GM21717 (cell line): Measurements from ENCODE around the gene ARHGDIG.

Source experiments
- ATAC-seq: cut with Tn5 transposase; IDR thresholded peaks from one replicate; pipeline ENCODE4 v1.9.1; 2021; ENCODE audit warnings: mild to moderate bottlenecking, moderate library complexity; ENCODE audit not compliant: unreplicated experiment

The ARHGDIG gene

DNA sequence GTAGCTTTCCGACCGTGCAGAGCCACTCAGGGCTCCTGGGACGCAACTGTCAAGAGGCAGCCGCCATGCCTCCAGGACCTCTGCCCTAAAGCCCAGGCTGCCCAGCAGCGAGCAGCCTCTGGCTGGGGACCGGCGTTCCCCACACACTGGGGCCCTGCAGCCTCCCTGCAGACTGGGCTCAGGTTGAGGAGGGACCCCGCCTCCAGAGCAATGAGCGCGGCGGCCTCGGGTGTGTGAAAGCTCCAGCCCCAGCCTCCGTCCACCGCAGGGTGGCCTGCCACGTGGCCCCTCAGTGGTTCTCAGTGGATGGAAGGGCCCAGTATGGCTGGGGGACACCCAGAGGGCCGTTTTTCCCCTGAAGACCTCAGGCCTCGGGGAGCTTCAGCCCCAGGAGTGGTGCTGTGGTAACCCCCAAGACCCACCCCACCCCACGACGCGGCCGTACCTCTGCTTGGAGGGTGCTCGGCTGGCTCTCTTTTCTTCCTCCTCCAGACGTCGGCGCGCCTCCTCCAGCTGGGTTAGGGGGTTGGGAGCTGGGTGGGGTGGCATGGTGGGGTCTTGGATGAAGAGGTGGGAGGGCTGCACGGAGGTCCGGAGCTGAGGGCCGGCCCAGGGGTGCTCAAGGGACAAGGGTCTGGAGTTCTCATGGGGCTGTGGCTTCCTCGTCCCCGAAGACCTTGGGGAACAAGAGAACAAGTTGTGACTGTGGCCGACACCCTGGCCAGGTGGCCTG lies 12.8 kb downstream of the ARHGDIG start:
- no peak for ATAC-seq

DNA sequence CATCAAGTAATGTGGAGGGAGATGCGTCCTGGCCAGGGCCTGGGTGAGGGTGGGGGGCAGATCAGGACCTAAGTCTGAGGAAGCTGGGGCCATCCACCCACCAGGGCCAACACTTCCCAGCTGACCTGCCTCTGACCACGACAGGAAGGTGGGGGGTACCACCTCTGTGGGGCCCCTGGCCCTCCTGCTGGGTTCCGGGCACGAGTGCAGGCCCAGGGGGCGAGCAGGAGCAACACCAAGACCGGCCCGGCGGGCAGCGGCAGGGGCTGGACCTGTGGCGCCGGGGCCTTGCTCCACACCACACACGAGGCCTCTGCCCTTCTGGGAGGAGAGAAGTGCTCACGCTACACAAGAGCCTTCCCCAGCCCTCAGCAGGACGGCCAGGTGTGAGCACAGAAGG lies 15.9 kb downstream of the ARHGDIG start:
- ATAC-seq = no peak

DNA sequence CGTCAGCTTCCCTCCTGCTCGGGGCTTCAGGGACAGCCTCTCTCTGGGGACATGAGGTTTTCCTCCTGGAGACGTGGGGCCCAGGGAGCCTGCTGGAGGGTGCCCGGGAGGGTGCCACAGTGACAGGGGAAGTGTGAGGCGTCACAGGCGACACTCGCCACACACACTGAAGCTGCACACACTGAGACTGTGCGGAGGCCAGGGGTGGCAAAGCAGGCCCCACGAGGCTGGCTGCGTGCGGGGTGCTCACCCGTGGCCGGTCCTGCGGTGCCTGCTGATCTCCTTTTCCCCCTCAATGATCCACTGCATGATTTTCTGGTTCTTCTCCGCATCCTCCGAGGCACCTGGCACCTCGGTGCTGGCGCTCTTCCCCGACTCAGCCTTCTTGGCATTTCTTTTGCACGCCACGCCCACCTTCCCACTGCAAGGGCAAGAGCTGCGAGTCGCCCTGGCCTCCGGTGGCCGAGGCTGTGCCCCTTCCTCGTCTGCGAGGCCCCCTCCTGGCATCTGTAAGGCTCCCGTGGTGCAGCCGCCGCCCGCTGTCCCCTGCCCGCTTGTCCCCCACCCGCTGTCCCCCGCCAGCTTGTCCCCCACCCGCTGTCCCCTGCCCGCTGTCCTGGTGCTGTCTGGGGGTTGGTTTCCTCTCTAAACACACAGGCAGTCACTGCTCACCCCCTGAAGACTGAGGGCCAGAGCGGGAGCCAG lies 16.6 kb downstream of the ARHGDIG start:
- ATAC-seq = no peak

DNA sequence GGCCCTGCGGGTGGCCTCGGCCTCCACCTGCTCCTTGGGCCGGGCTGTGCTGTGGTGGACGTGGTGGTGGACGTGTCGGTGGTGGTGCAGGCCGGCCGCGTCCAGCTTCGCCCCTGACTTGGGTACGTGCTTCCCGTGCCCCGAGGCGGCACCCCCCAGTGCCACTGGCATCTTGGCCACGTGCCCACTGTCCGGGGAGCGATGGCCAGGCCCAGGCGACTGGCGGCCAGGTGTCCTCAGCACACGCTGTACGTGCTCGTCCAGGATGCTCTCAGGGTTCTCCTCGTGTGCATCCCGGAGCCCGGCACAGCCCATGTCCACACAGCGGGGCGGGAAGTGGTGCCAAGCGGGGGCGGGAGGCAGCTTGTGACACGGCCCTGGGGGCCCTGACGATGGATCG lies 17.4 kb downstream of the ARHGDIG start:
- no peak for ATAC-seq

DNA sequence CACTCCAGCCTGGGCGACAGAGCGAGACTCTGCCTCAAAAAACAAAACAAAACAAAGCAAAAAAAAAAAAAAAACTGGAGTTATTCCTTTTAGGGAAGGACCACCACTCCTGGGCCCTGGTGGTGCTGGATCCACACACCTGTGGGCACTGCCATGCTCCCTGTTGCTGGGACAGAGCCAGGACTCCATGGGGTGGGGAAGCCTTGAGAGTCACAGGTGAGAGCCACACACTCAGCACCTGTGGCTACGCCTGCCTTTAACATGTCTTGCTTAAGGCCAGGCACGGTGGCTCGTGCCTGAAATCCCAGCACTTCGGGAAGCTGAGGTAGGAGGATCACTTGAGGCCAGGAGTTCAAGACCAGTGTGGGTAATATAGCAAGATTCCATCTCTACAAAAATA lies 20.8 kb downstream of the ARHGDIG start:
- no peak for ATAC-seq

DNA sequence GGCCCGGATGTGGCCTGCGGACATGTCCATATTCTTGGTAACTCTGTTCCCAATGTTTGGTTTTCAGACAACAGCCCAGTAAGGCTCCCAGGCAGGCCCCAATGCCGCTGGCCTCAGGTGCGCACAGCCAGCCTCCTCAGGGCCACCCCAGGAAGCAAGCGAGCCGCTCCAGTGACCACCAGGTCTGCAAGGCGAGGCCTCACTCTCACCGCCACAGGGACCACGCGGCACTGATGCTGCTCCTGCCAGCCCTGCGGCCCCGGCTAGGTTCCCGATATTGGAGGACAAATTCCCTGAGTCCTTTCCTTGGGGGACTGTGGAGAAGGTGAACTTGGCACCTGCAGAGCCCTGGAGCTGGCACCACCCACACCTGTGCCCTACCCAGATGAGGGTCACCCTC lies 21.6 kb downstream of the ARHGDIG start:
- ATAC-seq = no peak

DNA sequence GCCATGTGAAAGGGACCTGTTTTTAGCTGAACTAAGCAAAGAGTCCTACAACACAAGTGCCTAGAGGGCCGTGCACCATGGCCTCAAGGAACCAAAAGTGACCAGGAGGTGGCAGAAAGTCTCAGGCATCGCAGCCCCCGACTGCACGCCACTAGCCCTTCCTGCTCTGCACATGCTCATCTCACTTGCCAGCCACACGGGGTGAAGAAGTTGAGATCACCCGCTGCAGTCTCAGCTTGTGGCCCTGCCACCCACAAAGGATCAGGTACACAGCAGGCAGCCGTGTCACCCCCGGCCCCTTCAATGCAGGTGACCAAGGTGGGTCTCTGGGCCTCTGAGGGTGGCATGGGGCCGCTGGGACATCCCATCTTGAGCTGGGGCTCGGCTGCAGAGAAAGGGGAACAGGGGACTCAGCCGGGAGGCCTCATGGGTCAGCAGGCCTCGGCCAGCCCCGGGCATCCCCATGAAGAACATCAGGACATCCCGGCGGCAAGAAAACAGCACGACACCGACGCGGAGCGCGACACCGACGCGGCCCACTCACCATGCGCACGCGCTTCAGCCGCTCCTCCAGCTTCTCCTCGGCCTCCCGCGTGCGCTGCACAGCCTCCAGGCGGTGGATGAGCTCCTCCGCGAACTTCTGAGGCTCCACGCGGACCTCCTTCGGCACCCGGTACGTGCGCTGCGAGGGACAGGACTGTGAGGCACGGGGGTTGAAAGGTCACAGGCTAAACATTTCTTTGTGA lies 23.5 kb downstream of the ARHGDIG start:
- ATAC-seq = no peak

DNA sequence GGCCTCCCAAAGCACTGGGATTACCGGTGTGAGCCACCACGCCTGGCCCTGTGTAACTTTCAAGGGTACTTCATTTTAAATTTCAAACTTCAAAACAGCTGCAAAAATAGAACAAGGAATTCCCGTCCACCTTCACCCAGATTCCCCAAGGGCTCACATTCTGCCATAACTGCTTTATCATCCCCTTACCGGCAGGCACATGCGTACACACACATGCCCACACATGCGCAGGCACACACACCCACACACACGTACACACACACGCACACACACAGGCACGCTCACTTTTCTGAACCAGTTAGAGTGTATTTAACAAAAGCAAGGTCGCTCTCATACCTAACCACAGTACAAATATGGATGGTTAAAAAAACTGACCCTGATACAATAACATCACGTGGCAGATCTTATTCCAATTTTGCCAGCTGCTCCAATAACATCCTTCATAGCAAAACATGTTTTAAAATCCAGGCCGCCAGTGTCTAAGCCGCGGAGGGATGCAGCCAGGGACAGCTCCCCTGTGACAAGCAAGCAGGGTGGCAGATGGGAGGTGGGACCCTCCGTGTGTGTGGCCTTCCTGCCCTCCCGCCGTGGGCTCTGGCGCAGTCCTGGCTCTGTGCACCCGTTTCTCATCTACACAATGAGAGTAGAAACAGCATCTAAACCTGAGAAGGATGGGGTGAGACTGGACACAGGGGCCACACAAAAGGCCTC lies 25.7 kb downstream of the ARHGDIG start:
- ATAC-seq = no peak

DNA sequence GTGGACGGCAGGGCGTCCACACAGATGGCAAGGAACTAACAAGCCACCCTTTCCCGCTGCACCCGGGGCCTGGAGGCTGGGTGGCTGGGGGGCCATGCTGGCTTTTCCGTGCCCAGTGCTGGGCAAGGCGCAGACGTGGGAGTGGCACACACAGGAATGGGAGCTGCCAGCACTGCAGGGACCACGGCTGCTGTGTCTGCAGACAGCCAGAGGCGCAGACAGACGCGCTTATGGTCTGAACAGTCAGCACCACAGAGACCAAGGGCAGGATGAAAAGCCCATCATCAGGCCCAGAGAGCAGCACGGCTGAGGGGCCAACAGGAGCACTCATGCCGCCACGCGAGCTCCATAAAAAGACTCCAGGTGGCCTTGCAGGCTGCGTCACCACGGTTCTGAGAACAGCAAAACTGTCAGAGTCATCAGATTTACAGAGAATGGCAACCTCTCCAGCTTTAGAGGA lies 26.6 kb downstream of the ARHGDIG start:
- no peak for ATAC-seq

DNA sequence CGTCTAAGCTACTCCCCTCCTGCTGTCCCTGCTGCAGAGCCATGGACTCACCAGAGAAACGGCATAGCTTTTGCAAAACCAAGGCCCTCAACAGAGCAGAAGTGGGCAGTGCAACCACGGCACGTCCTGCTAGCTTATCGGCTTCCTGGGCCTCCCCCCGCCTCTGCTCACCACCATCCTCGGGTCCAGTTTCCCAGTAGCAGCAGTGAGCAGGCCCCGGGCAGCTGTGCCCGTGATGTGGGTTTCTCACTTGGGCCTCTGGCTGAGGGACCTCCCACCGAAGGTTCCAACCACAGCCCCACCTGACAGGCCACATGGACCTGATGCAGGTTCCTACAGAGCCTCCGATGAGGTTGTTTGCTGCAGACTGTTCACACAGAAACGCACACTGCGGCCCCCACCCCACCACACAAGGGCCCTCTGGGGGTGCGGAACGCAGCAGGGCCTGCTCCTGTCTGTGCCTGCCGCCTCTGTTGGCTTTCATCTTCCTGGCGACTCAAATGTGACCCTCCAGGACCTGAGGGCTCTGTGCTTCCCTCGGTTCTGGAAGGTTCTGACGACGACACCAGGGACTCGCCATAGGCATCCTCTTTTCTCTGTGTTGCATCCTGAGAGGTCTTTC lies 27.4 kb downstream of the ARHGDIG start:
- ATAC-seq = no peak

DNA sequence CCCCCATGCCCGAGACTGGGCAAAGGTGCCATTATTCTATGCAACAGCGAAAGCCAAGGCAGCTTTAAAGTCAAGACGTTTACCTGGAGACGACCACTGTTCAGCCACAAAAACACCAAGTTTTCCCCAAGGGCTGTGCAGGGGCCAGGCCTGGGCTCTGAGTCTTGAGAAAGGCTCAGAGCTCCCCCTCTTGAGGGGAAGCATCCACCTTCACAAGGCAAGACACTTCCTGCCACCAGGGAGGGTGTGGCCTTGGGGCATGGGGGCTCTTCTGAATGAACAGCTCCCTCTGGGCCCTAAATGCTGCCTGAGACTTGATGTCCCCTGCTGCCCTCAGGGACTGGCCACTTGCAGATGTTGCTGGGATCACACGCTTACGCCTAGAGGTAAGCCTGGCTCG lies 29.1 kb downstream of the ARHGDIG start:
- ATAC-seq = no peak

DNA sequence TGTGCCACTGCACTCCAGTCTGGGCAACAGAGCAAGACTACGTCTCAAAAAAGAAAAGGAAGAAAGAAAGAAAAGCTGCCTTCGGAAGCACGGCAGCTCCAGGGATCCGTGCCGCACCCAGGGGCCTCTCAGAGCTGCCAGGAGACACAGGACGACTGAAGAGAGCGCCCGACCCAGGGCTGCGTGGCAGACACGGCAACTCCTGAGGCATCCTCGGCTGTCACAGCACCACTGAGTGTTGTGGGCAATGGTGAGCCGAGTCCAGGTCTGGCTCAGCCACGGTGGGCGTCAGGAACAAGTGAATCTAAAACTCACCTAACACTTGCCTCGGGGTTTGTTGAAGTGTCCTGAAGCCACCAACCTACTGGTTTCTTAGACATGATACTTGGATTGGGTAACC lies 31.3 kb downstream of the ARHGDIG start:
- ATAC-seq = no peak

DNA sequence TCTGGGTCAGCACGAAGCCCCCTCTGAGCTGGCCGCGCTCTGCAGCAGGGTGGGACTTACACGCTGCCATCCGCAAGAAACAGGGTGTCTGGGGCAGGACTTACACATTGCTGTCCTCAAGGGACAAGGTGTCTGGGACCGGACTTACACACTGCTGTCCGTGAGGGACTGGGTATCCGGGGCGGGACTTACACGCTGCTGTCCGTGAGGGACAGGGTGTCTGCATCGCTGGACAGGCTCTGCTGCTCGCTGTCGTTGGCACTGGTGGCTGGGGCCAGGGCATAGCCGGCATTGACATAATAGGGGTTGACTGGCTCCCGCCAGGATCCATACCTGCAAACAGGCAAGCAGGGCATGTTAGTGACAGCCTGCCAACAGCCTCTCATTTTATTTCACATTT lies 34.0 kb downstream of the ARHGDIG start:
- no peak for ATAC-seq

DNA sequence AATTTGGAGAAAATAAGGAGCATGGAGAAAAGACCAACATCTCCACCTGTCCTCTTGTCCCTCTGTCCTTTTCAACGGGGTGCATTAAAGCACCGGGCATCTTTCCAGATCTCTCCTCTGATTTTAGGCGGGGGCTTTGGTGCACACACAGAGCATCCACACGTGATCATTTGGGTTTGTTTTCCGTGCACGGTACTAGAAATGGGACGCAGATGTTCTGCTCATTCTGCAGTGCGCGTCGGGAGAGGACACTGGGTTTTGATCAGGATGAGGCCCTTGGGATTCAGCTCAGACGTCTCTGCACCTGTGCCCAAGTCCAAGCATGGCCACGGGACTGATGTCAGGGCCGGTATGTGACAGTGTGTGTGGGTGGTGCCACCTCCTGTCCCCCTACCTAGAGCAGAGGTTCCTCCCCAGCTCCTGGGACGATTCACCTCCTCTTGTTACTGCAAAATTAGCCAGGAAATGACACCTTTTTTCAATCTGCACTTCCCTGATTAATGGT lies 34.5 kb downstream of the ARHGDIG start:
- no peak for ATAC-seq

DNA sequence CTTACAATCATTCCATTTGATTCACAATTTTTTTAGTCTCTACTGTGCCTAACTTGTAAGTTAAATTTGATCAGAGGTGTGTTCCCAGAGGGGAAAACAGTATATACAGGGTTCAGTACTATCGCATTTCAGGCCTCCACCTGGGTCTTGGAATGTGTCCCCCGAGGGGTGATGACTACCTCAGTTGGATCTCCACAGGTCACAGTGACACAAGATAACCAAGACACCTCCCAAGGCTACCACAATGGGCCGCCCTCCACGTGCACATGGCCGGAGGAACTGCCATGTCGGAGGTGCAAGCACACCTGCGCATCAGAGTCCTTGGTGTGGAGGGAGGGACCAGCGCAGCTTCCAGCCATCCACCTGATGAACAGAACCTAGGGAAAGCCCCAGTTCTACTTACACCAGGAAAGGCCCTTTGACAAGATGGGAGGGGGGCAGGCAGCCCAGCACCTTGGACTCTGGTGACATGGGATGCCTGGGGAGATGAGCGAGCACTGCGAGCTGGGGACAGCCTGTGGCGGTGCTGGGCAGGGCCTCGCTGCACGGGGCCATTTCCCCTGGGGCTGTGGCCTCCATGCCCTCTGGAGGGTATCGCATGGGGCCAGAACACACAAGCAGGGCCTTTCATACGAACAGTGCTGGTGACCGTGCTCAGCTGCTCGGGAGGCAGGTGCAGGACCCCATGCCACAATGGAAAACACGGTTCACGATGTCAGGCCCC lies 36.5 kb downstream of the ARHGDIG start:
- ATAC-seq = no peak

DNA sequence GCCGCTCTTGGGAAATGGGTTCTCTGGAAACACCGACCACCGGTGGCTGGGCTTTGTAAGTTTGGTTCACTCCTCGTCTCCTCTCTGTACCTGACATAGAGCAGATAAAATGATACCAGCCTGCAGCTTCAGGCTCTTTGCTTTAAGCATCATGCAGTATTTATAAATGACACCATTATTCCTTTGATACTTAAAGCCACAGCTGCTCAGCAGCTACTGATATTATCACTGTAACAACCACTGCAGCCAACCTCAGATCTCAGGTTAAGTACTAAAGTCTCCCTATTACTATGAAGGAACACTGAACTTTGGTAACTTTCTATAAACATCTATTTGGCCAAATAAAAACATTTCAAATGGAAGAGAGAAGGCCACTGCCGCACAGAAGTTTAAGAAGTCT lies 37.2 kb downstream of the ARHGDIG start:
- no peak for ATAC-seq

DNA sequence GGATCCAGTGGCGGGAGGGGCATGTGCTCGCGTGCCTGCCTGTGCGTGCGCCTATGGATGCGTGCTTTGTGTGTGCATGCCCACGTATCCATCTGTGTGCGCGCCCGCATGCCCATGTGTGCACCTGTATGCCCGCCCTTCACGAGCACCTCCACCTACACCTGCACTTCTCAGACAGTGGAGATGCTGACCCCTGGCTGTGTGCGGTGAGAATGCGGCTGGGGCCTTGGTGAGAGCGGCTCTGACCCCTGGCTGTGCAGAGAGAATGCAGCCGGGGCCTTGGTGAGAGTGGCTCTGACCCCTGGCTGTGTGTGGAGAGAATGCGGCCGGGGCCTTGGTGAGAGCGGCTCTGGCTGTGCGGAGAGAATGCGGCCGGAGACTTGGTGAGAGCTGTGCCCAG lies 38.2 kb downstream of the ARHGDIG start:
- no peak for ATAC-seq

DNA sequence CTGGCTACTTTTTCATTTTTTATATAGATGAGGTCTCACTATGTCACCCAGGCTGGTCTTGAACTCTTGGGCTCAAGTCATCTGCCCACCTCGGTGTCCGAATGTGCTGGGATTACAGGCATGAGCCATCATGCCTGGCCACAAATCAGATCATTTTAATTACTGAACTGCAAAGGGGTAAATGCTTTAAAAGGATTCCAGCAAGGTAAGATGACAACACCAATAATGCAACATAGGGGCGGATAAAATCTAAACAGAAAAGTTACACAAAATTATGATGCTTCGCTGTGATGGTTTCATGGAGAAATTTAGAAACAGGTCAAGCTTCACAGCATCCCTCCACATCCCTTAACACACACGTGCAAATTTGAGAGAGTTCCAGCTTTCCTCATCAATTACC lies 39.8 kb downstream of the ARHGDIG start:
- ATAC-seq = no peak

DNA sequence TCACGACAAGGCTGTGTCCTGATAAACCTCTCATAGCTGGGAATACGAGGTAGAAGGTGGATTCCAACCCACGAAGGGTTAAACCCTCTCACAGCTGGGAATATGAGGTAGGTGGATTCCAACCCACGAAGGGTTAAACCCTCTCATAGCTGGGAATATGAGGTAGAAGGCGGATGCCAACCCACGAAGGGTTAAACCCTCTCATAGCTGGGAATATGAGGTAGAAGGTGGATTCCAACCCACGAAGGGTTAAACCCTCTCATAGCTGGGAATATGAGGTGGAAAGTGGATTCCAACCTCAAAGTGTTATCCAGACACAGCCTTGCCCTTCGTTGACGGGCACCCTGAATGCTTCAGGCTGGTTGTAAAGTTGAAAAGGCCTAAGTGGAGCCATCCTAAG lies 41.1 kb downstream of the ARHGDIG start:
- ATAC-seq = no peak
